ENCODE measurements around the gene UBD. TPM values are rescaled to one million over a fixed set of nuclear protein-coding genes. Genes with fewer than 3 reads are reported as not detected.

The UBD gene
- total RNA-seq, 1 donor from 2014 or later: not detected

DNA sequence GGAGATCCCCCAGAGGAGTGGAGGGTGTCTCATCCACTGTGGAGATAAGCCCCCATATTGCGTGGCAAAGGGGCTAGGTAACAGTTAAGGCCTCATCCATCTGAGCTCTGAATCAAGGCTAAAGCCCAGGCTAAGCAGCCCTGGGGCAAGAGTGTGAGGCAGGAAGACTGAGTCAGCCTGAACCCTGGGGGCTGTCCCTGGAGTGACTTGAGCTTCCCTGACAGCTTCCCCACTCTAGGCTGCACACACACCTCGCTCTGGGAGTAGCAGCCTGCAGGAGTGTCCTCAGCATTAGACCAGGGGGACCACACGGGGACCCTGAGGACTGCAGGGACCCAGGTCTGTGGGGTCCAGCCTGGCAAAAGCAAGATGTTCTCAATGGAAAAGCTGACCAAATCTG, 27.9 kb downstream of the UBD start:
- H3K9me3 Mint-ChIP-seq: peaks cover 2% of the 10 kb centered on the region
- H3K4me1 Mint-ChIP-seq: no peaks in the 10 kb centered on the region
- no peak for DNase-seq (ENCODE audit: low read depth, low spot score)
- TF ChIP-seq CTCF (conservative IDR thresholded peaks at IDR 0.05): no peak
- H3K27me3 Mint-ChIP-seq (ENCODE audit: low read depth): no peaks in the 10 kb centered on the region
- no peaks in the 10 kb centered on the region for H3K36me3 Mint-ChIP-seq (ENCODE audit: low read depth)
- H3K27ac Mint-ChIP-seq (ENCODE audit: unreplicated experiment): no peak overlapping the region
- no peak overlapping the region for H3K4me3 Mint-ChIP-seq

GRCh38 chr6:29530671-29531310, 28.7 kb downstream of the UBD start:
- Mint-ChIP-seq H3K27me3 (ENCODE audit: low read depth) (no peaks in the 10 kb centered on the region), H3K9me3 (peaks cover 2% of the 10 kb centered on the region), H3K4me3 (no peak overlapping the region), H3K4me1 (no peaks in the 10 kb centered on the region), H3K36me3 (ENCODE audit: low read depth) (no peaks in the 10 kb centered on the region), H3K27ac (ENCODE audit: unreplicated experiment) (no peak overlapping the region)
- TF ChIP-seq CTCF (conservative IDR thresholded peaks at IDR 0.05): no peak
- DNase-seq (ENCODE audit: low read depth, low spot score): no peak

GRCh38 chr6:29529956-29530355, 29.6 kb downstream of the UBD start:
- H3K27ac Mint-ChIP-seq (ENCODE audit: unreplicated experiment): no peak overlapping the region

GRCh38 chr6:29528988-29529560, 30.5 kb downstream of the UBD start:
- peaks cover 2% of the 10 kb centered on the region for H3K9me3 Mint-ChIP-seq
- TF ChIP-seq CTCF (conservative IDR thresholded peaks at IDR 0.05): no peak
- no peaks in the 10 kb centered on the region for H3K36me3 Mint-ChIP-seq (ENCODE audit: low read depth)
- no peak for DNase-seq (ENCODE audit: low read depth, low spot score)
- no peaks in the 10 kb centered on the region for H3K27me3 Mint-ChIP-seq (ENCODE audit: low read depth)
- H3K4me1 Mint-ChIP-seq: no peaks in the 10 kb centered on the region
- no peak overlapping the region for H3K4me3 Mint-ChIP-seq
- no peak overlapping the region for H3K27ac Mint-ChIP-seq (ENCODE audit: unreplicated experiment)

More at GRCh38 chr6:29529956-29530355, 29.6 kb downstream of the UBD start:
- Mint-ChIP-seq H3K36me3 (ENCODE audit: low read depth) (no peaks in the 10 kb centered on the region), H3K4me3 (no peak overlapping the region), H3K9me3 (peaks cover 2% of the 10 kb centered on the region), H3K4me1 (no peaks in the 10 kb centered on the region), H3K27me3 (ENCODE audit: low read depth) (no peaks in the 10 kb centered on the region)
- TF ChIP-seq CTCF (conservative IDR thresholded peaks at IDR 0.05): no peak
- no peak for DNase-seq (ENCODE audit: low read depth, low spot score)

DNA sequence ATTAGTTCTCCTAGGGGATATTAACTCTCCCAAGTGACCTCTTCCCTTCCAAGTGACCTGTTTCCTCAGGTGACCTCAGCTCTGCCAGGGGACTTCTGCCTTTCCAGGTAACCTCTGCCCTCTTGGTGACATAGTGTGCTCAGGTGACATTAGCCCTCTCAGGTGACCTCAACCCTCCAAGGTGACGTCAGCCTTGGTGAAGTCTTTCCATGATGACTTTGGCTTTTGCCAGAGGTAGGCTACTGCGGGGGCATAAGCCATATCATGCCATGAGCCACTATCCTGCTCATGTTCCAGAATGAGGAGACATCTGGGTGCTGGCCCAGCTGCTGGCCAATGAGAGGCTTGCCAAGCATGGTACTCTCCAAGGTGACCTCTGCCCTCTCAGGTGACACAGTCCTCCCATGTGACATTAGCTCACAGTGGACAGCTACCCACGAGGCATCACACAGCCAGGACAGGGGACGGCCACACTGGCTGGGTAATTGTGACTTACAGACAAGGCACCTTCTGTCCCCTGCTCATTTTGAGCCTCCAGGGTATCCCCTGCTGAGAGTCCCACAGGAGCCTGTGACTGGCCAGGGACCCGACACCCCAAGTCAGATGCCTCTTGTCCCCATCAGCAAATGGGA, 31.1 kb downstream of the UBD start:
- no peaks in the 10 kb centered on the region for H3K27me3 Mint-ChIP-seq (ENCODE audit: low read depth)
- no peak for DNase-seq (ENCODE audit: low read depth, low spot score)
- no peaks in the 10 kb centered on the region for H3K36me3 Mint-ChIP-seq (ENCODE audit: low read depth)
- H3K9me3 Mint-ChIP-seq: peaks cover 4% of the 10 kb centered on the region
- TF ChIP-seq CTCF (conservative IDR thresholded peaks at IDR 0.05): no peak
- H3K27ac Mint-ChIP-seq (ENCODE audit: unreplicated experiment): no peak overlapping the region
- H3K4me3 Mint-ChIP-seq: no peak overlapping the region
- no peaks in the 10 kb centered on the region for H3K4me1 Mint-ChIP-seq

Measured in neural crest cell (in vitro differentiated cells).